ENCODE results near the gene VTI1A. TPM values are rescaled to one million over a fixed set of nuclear protein-coding genes. Genes with fewer than 3 reads are reported as not detected.
A peak's percentile ranks its signal among the peaks of the same experiment; 100 is the strongest.

Gene VTI1A
- total RNA-seq, 1 donor from 2014 or later = 36.9 TPM

- no peak for ATAC-seq
- no peaks in the 10 kb centered on the region for H3K9me3 ChIP-seq
- TF ChIP-seq, protein P1, sequence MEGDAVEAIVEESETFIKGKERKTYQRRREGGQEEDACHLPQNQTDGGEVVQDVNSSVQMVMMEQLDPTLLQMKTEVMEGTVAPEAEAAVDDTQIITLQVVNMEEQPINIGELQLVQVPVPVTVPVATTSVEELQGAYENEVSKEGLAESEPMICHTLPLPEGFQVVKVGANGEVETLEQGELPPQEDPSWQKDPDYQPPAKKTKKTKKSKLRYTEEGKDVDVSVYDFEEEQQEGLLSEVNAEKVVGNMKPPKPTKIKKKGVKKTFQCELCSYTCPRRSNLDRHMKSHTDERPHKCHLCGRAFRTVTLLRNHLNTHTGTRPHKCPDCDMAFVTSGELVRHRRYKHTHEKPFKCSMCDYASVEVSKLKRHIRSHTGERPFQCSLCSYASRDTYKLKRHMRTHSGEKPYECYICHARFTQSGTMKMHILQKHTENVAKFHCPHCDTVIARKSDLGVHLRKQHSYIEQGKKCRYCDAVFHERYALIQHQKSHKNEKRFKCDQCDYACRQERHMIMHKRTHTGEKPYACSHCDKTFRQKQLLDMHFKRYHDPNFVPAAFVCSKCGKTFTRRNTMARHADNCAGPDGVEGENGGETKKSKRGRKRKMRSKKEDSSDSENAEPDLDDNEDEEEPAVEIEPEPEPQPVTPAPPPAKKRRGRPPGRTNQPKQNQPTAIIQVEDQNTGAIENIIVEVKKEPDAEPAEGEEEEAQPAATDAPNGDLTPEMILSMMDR (IDR thresholded peaks at IDR 0.05) = no peak
- no peak overlapping the region for H3K27ac ChIP-seq
- DNase-seq = no peak
- H3K36me3 ChIP-seq = no peaks in the 10 kb centered on the region
- H3K27me3 ChIP-seq (ENCODE audit: low read depth) = no peaks in the 10 kb centered on the region
- H3K4me1 ChIP-seq = no peaks in the 10 kb centered on the region
- H3K4me3 ChIP-seq = no peak overlapping the region
- intact Hi-C loops (cut with DNase I) = no loop called here
These were observed 77.6 kb downstream of the VTI1A start for GRCh38 chr10:112524641-112525040.

DNA sequence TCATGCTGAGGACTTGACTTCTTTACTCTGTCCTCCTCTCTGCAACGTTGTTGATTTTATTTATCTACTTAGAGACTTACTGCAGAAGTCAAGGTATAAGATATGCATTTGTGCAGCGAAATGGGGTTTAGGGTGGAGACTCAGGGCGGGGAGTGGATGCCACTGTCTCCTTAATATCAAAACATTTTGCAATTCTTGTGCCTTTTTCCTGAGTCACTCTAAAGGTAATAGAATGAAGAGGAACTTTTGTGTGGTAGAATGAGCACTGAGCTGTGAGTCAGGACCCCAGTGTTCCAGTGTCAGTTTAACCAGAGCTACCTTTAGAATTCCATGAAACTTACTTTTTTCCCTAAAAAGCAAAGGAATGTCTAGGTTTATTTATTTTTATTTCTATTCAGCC, 78.2 kb downstream of the VTI1A start:
- no peaks in the 10 kb centered on the region for H3K9me3 ChIP-seq
- ATAC-seq = no peak
- no peak overlapping the region for H3K27ac ChIP-seq
- no peaks in the 10 kb centered on the region for H3K27me3 ChIP-seq (ENCODE audit: low read depth)
- no peaks in the 10 kb centered on the region for H3K36me3 ChIP-seq
- intact Hi-C loops (cut with DNase I) = no loop called here
- H3K4me3 ChIP-seq = no peak overlapping the region
- TF ChIP-seq, protein P1 (IDR thresholded peaks at IDR 0.05) = no peak
- no peaks in the 10 kb centered on the region for H3K4me1 ChIP-seq
- no peak for DNase-seq

DNA sequence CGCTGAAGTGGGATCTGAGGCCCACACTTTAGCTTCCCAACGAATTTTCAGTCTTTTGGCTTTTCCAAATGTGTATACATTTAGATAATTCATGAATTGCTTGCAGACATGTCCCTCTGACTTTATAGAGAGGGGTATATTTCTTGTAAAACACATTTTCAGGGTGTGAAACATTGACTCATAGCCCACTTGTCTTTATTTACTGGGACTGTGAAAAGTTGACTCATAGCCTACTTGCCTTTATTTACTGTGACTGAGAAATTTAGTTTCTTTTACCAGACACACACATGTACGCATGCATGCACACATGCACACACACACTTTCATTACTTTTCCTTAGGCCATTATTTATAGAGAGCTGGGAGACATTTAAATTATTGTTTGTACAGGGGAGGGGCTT, 79.1 kb downstream of the VTI1A start:
- DNase-seq (no peak), ATAC-seq (peak in 1 of 2 donors; percentile 57)
- Histone ChIP-seq H3K27ac (no peak overlapping the region), H3K4me1 (no peaks in the 10 kb centered on the region), H3K36me3 (no peaks in the 10 kb centered on the region), H3K4me3 (no peak overlapping the region), H3K27me3 (ENCODE audit: low read depth) (no peaks in the 10 kb centered on the region), H3K9me3 (no peaks in the 10 kb centered on the region)
- intact Hi-C loops (cut with DNase I) = no loop called here
- TF ChIP-seq, protein P1 (IDR thresholded peaks at IDR 0.05) = no peak

DNA sequence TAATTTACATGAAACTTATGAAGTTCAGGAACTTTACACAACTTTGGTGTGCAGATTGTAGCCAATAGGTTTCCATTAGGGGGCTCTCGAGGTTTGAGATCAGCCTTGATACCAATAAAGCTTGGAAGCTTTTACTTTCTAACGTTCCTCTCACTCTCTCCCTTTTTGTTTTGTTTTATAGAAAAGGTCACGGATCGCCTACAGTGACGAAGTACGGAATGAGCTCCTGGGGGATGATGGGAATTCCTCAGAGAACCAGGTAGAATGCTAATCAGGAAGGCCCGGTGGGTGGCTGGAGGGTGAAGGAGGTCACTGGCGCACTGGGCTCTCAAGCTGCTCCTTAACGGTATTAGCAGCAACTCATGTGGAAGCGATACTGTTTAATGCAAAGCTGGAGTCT, 79.9 kb downstream of the VTI1A start:
- no peaks in the 10 kb centered on the region for H3K9me3 ChIP-seq
- DNase-seq (no peak), ATAC-seq (peak in 1 of 2 donors; percentile 31)
- no peaks in the 10 kb centered on the region for H3K36me3 ChIP-seq
- intact Hi-C loops (cut with DNase I) = no loop called here
- no peak overlapping the region for H3K27ac ChIP-seq
- no peak overlapping the region for H3K4me3 ChIP-seq
- H3K4me1 ChIP-seq = no peaks in the 10 kb centered on the region
- TF ChIP-seq, protein P1 (IDR thresholded peaks at IDR 0.05) = no peak
- no peaks in the 10 kb centered on the region for H3K27me3 ChIP-seq (ENCODE audit: low read depth)

DNA sequence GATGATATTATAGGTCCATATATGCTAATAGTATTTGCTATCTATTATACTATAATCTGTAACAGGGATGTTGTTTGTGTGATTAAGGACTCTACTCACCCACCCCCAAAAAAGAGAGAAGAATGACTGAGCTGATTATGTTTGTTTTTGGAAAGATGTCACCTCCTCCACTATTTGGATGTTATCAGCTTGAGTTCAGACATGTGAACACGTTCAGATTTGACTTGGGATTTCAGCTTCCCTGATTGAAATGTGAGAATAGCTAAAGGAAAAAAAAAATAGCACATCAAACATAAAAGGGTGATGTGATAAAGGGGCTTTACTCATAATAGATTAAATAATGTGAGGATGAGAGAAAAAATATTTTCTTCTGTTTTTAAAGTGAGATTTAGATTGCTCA, 81.2 kb downstream of the VTI1A start:
- intact Hi-C loops (cut with DNase I) = no loop called here
- ATAC-seq = no peak

More for the DNA sequence above, 81.2 kb downstream of the VTI1A start:
- Histone ChIP-seq H3K27me3 (ENCODE audit: low read depth) (no peaks in the 10 kb centered on the region), H3K27ac (no peak overlapping the region), H3K4me3 (no peak overlapping the region), H3K36me3 (no peaks in the 10 kb centered on the region), H3K4me1 (peaks cover 9% of the 10 kb centered on the region), H3K9me3 (no peaks in the 10 kb centered on the region)
- TF ChIP-seq, protein P1 (IDR thresholded peaks at IDR 0.05) = no peak
- no peak for DNase-seq
